Neural cell (in vitro differentiated cells): ENCODE measurements around the gene E2F4.

Experiments used
- CTCF ChIP-seq: fragments of 450-650 bp; IDR thresholded peaks from 2 replicates; pipeline ENCODE4 v1.5.1; 2014; ENCODE audit warnings: antibody characterized with exemption, mild to moderate bottlenecking, moderate library complexity; ENCODE audit not compliant: poor library complexity, severe bottlenecking
- EP300 ChIP-seq: fragments of 450-650 bp; conservative IDR thresholded peaks from 2 replicates; pipeline ENCODE4 v1.6.1; 2014; ENCODE audit warnings: antibody characterized with exemption, mild to moderate bottlenecking, moderate library complexity; ENCODE audit not compliant: poor library complexity, severe bottlenecking
- EZH2 ChIP-seq: fragments of 200-600, 300-800 bp; shearing (Covaris generic), sonication (generic); IDR thresholded peaks from 2 replicates; pipeline ENCODE4 v1.6.1; 2014; ENCODE audit warnings: antibody characterized with exemption, low read length, borderline replicate concordance, mild to moderate bottlenecking; ENCODE audit not compliant: insufficient read depth, poor library complexity, severe bottlenecking
- POLR2AphosphoS5 ChIP-seq: IDR thresholded peaks from 2 replicates; pipeline ENCODE4 v1.6.1; 2012
- REST ChIP-seq: IDR thresholded peaks from 2 replicates; pipeline ENCODE4 v1.6.1; 2012; ENCODE audit warnings: borderline replicate concordance
- SMC3 ChIP-seq: fragments of 450-650 bp; conservative IDR thresholded peaks from 2 replicates; pipeline ENCODE4 v1.6.1; 2014; ENCODE audit warnings: antibody characterized with exemption, mild to moderate bottlenecking, moderate library complexity; ENCODE audit not compliant: poor library complexity
- TAF1 ChIP-seq: IDR thresholded peaks from 2 replicates; pipeline ENCODE4 v1.6.1; 2012; ENCODE audit warnings: low read depth

GRCh38 chr16:67158637-67159600, 33.0 kb upstream of the E2F4 start:
- TF ChIP-seq CTCF (no peak), EP300 (no peak), EZH2 (no peak), SMC3 (no peak), REST (no peak), TAF1 (no peak), POLR2AphosphoS5 (no peak)
